Kidney (tissue), 14 donors: Measurements from ENCODE around the gene GGT7. TPM values are rescaled to one million over a fixed set of nuclear protein-coding genes. Genes with fewer than 3 reads are reported as not detected.

Source experiments
- DNase-seq, 5 donors: peaks; one replicate each; pipeline ENCODE4 v3.0.0-alpha.2; 2013 to 2020
- FAIRE-seq: peaks from 2 replicates; lab custom pipeline; 2012; peaks lifted over from hg19 to GRCh38; lab: Jason Lieb, UNC
- H3K27ac ChIP-seq, 2 donors: one replicate each; pipeline ENCODE4 v1.7.0; 2013; ENCODE audit warnings: low read depth in 2 of 2, low read length in 2 of 2, inconsistent platforms in 1 of 2
- H3K27me3 ChIP-seq: one replicate; pipeline ENCODE4 v1.7.1; 2013; ENCODE audit warnings: low read length, inconsistent platforms; ENCODE audit not compliant: control insufficient read depth, insufficient read depth
- H3K36me3 ChIP-seq, 3 donors: one replicate each; pipeline versions ENCODE4 v1.7.0 to v1.7.1; 2013; ENCODE audit warnings: low read length in 3 of 3, control low read depth in 1 of 3, inconsistent platforms in 1 of 3; ENCODE audit not compliant: insufficient read depth in 3 of 3, control insufficient read depth in 2 of 3
- H3K4me1 ChIP-seq, 3 donors: one replicate each; pipeline versions ENCODE4 v1.7.0 to v1.7.1; 2013; ENCODE audit warnings: low read length in 3 of 3, inconsistent platforms in 1 of 3, low read depth in 1 of 3; ENCODE audit not compliant: control insufficient read depth in 2 of 3, insufficient read depth in 2 of 3
- H3K4me3 ChIP-seq, 3 donors: one replicate each; pipeline versions ENCODE4 v1.7.0 to v1.8.1; 2013; ENCODE audit warnings: low read length in 3 of 3, control low read depth in 1 of 3, inconsistent platforms in 1 of 3
- H3K9ac ChIP-seq, 3 donors: one replicate each; pipeline versions ENCODE4 v1.7.0 to v1.7.1; 2013; ENCODE audit warnings: low read length in 3 of 3, control low read depth in 1 of 3, inconsistent platforms in 1 of 3
- H3K9me3 ChIP-seq, 3 donors: one replicate each; pipeline versions ENCODE4 v1.7.0 to v1.7.1; 2013; ENCODE audit warnings: low read length in 3 of 3, control low read depth in 1 of 3, inconsistent platforms in 1 of 3; ENCODE audit not compliant: control insufficient read depth in 2 of 3, insufficient read depth in 1 of 3
- CTCF ChIP-seq: IDR thresholded peaks from 3 replicates; pipeline ENCODE4 v1.5.1; 2012; ENCODE audit warnings: mild to moderate bottlenecking, moderate library complexity, borderline replicate concordance; ENCODE audit not compliant: insufficient read depth; ENCODE audit errors: extremely low read depth
- intact Hi-C: fragments of 100-400 bp; cut with DNase I; formaldehyde crosslinking; loops from one replicate; pipeline ENCODE4 v1.11.1; 2022
- polyA plus RNA-seq: library from polyadenylated mRNA; stranded (reverse); fragments of 350-450 nt; fragmentation: Illumina TruSeq; extraction: RNeasy Lipid Tissue Mini Kit (QIAGEN cat#74804); gene quantifications from one replicate; pipeline ENCODE4 v1.2.3, GENCODE V29; 2014; ENCODE audit warnings: low read depth, low replicate concordance; ENCODE audit not compliant: insufficient read depth
- total RNA-seq: library from RNA; stranded (reverse); fragmentation: NEBNext Ultra II Directional; extraction: Animal tissue kit (Norgen Biotek cat#: 25700); gene quantifications from one replicate; pipeline ENCODE4 v1.2.1, GENCODE V29; 2021
- donor health status: control.
- donor health status: control.
- donor health status: control.
- donor health status: control.
- donor health status: control.
- donor health status: DM: yes; HTN: yes; CAD: no.
- donor health status: Normal renal cell carcinoma (clear cell type).

The GGT7 gene
- total and polyA plus RNA-seq, 2 donors from 2014 or later: 24.3 to 27.0 TPM

GRCh38 chr20:34861386-34862084 lies 11.1 kb downstream of the GGT7 start:
- H3K9ac ChIP-seq: no peak overlapping the region
- H3K4me1 ChIP-seq: peaks cover 0 to 3% (median 0%) of the 10 kb centered on the region in 3 donors
- no peaks in the 10 kb centered on the region for H3K27me3 ChIP-seq
- FAIRE-seq (no peak), DNase-seq (peak in 2 of 5 donors; percentile 7 to 26)
- H3K36me3 ChIP-seq: peaks cover 0 to 12% (median 5%) of the 10 kb centered on the region in 3 donors
- H3K27ac ChIP-seq: no peak overlapping the region
- no peak for TF ChIP-seq CTCF
- H3K4me3 ChIP-seq: no peak overlapping the region
- intact Hi-C loops: no loop called here
- H3K9me3 ChIP-seq: no peaks in the 10 kb centered on the region

GRCh38 chr20:34859826-34860545 lies 12.7 kb downstream of the GGT7 start:
- DNase-seq: peak in 1 of 5 donors; percentile 42
- Histone ChIP-seq H3K27ac (no peak overlapping the region), H3K9me3 (no peaks in the 10 kb centered on the region), H3K27me3 (no peaks in the 10 kb centered on the region), H3K4me3 (no peak overlapping the region), H3K9ac (no peak overlapping the region), H3K36me3 (peaks cover 0 to 15% (median 14%) of the 10 kb centered on the region in 3 donors), H3K4me1 (peaks cover 0 to 3% (median 0%) of the 10 kb centered on the region in 3 donors)
- TF ChIP-seq CTCF: no peak
- no peak for FAIRE-seq
- intact Hi-C loops: no loop called here

- Histone ChIP-seq H3K27ac (no peak overlapping the region), H3K4me3 (no peak overlapping the region), H3K4me1 (peaks cover 0 to 3% (median 0%) of the 10 kb centered on the region in 3 donors), H3K27me3 (no peaks in the 10 kb centered on the region), H3K9me3 (no peaks in the 10 kb centered on the region), H3K9ac (no peak overlapping the region), H3K36me3 (peaks cover 0 to 20% (median 17%) of the 10 kb centered on the region in 3 donors)
- TF ChIP-seq CTCF: no peak
- intact Hi-C loops: no loop called here
- FAIRE-seq (no peak), DNase-seq (peak in 1 of 5 donors; percentile 74)
Observed at GRCh38 chr20:34859367-34859766, 13.3 kb downstream of the GGT7 start.
